OCI-LY7 (cell line): Measurements from ENCODE around the gene AKR7A2. TPM values are rescaled to one million over a fixed set of nuclear protein-coding genes. Genes with fewer than 3 reads are reported as not detected.
A peak's percentile ranks its signal among the peaks of the same experiment; 100 is the strongest.
"Not testable (repeated sequence)": the region's sequence is repeated elsewhere in the genome, so short reads cannot be mapped to it uniquely, and the experiment has no call there.

Experiments used
- BruUV-seq: library from RNA; stranded (reverse); fragments of 400-500 nt; replicated peaks from 2 replicates; lab custom pipeline; 2021; lab: Mats Ljungman, UMichigan
- CTCF ChIA-PET: fragments of 300-600 bp; sonication (Branson Sonifier 250); formaldehyde crosslinking; loops from one replicate; lab custom pipeline; 2022; ENCODE audit warnings: antibody characterized with exemption; ENCODE audit not compliant: unreplicated experiment; lab: Charles Lee
- POLR2A ChIA-PET: fragments of 300-600 bp; sonication (Branson Sonifier 250); formaldehyde crosslinking; loops from one replicate; lab custom pipeline; 2022; ENCODE audit warnings: antibody characterized with exemption; lab: Charles Lee
- DNase-seq: peaks from one replicate; pipeline ENCODE4 v3.0.0-alpha.2; 2015; ENCODE audit warnings: low spot score
- H2AFZ ChIP-seq: fragments of 200-600 bp; sonication (generic), shearing (Covaris generic); 2 replicates; pipeline ENCODE4 v1.6.1; 2014; ENCODE audit warnings: mild to moderate bottlenecking, antibody characterized with exemption, low read length, moderate library complexity
- H3K27ac ChIP-seq: fragments of 200-600 bp; sonication (generic); 2 replicates; pipeline ENCODE4 v1.5.1; 2014; ENCODE audit warnings: mixed run types, low read depth, mild to moderate bottlenecking, moderate library complexity, low read length, inconsistent platforms; ENCODE audit not compliant: poor library complexity, severe bottlenecking
- H3K36me3 ChIP-seq: fragments of 200-600 bp; sonication (generic); 2 replicates; pipeline ENCODE4 v1.6.1; 2014; ENCODE audit warnings: mild to moderate bottlenecking, antibody characterized with exemption, low read length, moderate library complexity, mixed read lengths; ENCODE audit not compliant: insufficient read depth
- H3K4me1 ChIP-seq: fragments of 200-600 bp; sonication (generic); 2 replicates; pipeline ENCODE4 v1.5.1; 2014; ENCODE audit warnings: mild to moderate bottlenecking, low read length; ENCODE audit not compliant: insufficient read depth, poor library complexity, severe bottlenecking
- H3K4me2 ChIP-seq: fragments of 200-600 bp; sonication (generic); 2 replicates; pipeline ENCODE4 v1.6.1; 2014; ENCODE audit warnings: mild to moderate bottlenecking, low read length
- H3K4me3 ChIP-seq: fragments of 200-600 bp; sonication (generic); 2 replicates; pipeline ENCODE4 v1.5.1; 2014; ENCODE audit warnings: mild to moderate bottlenecking, low read depth, low read length; ENCODE audit not compliant: poor library complexity, severe bottlenecking
- H3K79me2 ChIP-seq: fragments of 200-600 bp; sonication (generic); 2 replicates; pipeline ENCODE4 v1.6.1; 2016; ENCODE audit warnings: low read depth, mild to moderate bottlenecking, low read length, moderate library complexity, mixed read lengths; ENCODE audit not compliant: insufficient read depth
- H3K9me2 ChIP-seq: fragments of 200-600 bp; sonication (generic); 2 replicates; pipeline ENCODE4 v1.6.1; 2016; ENCODE audit warnings: mild to moderate bottlenecking, low read length, mixed read lengths; ENCODE audit not compliant: insufficient read depth
- H3K9me3 ChIP-seq: fragments of 200-600 bp; sonication (generic); 2 replicates; pipeline ENCODE4 v1.6.1; 2014; ENCODE audit warnings: mild to moderate bottlenecking, mixed run types, low read length, mixed read lengths
- H4K20me1 ChIP-seq: fragments of 200-600 bp; sonication (generic); 2 replicates; pipeline ENCODE4 v1.6.1; 2014; ENCODE audit warnings: mild to moderate bottlenecking, antibody characterized with exemption, low read length, moderate library complexity, mixed read lengths; ENCODE audit not compliant: insufficient read depth
- CTCF ChIP-seq: fragments of 200-600 bp; sonication (generic); conservative IDR thresholded peaks from 2 replicates; pipeline ENCODE4 v1.5.1; 2014; ENCODE audit warnings: mild to moderate bottlenecking, antibody characterized with exemption, low read length, moderate library complexity, mixed read lengths
- EZH2phosphoT487 ChIP-seq: fragments of 200-600 bp; sonication (generic); IDR thresholded peaks from 2 replicates; pipeline ENCODE4 v1.6.1; 2018; ENCODE audit warnings: low read depth, borderline replicate concordance, mild to moderate bottlenecking, mixed run types, antibody characterized with exemption, low read length, moderate library complexity, mixed read lengths
- intact Hi-C: fragments of 100-400 bp; cut with micrococcal nuclease; formaldehyde crosslinking; loops from one replicate; pipeline ENCODE4 v1.10.0; 2022; ENCODE audit not compliant: unreplicated experiment
- total RNA-seq, 2 experiments: library from RNA; depleted of rRNA in 1 of 2; stranded (reverse); fragments of >200 nt in 1 of 2; shearing (Covaris generic) in 1 of 2; gene quantifications; 2 replicates each; pipeline ENCODE4 v1.2.3, GENCODE V29; 2014 to 2022

The AKR7A2 gene
- total RNA-seq, 2 experiments from 2014 or later, result 54.2 to 75.2 TPM

DNA sequence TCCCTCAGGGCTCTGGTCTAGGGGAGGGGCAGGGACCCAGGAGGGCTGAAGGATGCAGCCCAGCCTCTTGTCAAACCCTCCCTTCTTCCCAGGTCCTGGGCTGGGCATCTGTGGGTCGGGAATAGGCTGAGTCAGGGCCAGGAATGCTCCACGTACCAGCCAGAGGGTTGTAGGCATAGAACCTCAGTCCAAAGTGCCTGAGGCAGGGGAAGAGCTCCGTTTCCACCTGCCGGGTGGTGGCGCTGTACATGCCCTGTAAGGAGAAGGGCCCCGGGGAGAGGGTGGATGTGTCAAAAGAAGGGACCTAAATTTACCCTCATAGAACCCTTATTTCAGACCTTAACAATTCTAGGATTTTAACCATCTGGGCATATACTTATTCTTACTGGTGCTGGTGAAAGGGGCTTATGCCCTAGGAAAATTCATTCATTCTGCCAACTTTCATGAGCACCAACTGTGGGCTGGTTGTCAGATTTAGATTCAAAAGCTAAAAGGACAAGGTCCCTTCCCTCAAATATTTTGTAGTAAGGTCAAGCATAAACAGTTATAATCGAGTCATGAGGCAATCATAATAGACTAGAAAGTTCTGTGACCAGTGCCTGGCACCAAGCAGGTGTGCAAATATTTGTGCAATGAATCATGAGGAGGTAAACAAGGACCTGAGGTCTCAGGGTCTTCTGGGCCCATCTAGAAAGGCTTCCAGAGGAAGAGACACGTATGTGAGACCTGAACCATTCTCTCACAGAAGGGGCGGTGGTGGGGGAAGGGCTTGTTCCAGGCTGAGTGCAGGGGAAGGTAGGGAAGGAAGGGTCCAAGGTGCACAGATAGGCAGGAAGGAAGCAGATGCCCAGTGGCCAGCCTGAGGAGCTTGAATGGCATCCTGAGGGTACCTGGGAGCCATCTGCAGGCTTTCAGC lies 42.3 kb downstream of the AKR7A2 start:
- H3K4me1 ChIP-seq, H3K9me3 ChIP-seq, H4K20me1 ChIP-seq, H3K79me2 ChIP-seq, intact Hi-C loops, CTCF ChIA-PET, H3K4me2 ChIP-seq, DNase-seq, H3K27ac ChIP-seq, BruUV-seq, H2AFZ ChIP-seq, H3K36me3 ChIP-seq, H3K9me2 ChIP-seq, H3K4me3 ChIP-seq: not testable (repeated sequence)
- POLR2A ChIA-PET, result interaction anchor here (0.6 kb wide), 1 partner anchor 12 kb away, joined by 3 read pairs; no protein-coding TSS in a partner anchor
- peak; percentile 64 for TF ChIP-seq CTCF

- Histone ChIP-seq H3K9me3 (no peaks in the 10 kb centered on the region), H3K4me2 (no peak overlapping the region), H3K36me3 (no peaks in the 10 kb centered on the region), H3K79me2 (no peaks in the 10 kb centered on the region), H3K4me1 (no peaks in the 10 kb centered on the region), H4K20me1 (no peaks in the 10 kb centered on the region), H3K4me3 (no peak overlapping the region), H2AFZ (no peak overlapping the region), H3K27ac (no peak overlapping the region), H3K9me2 (no peaks in the 10 kb centered on the region)
- TF ChIP-seq EZH2phosphoT487 (no peak), CTCF (no peak)
- BruUV-seq, result no TSS peak
- POLR2A ChIA-PET, result no interaction called here
- CTCF ChIA-PET, result no interaction called here
- DNase-seq, result no peak
- intact Hi-C loops, result no loop called here
Measured at GRCh38 chr1:19268445-19268844, 43.5 kb downstream of the AKR7A2 start.

- Histone ChIP-seq H2AFZ (no peak overlapping the region), H3K4me2 (no peak overlapping the region), H4K20me1 (no peaks in the 10 kb centered on the region), H3K9me3 (no peaks in the 10 kb centered on the region), H3K4me1 (no peaks in the 10 kb centered on the region), H3K27ac (no peak overlapping the region), H3K9me2 (no peaks in the 10 kb centered on the region), H3K36me3 (peaks cover 40% of the 10 kb centered on the region), H3K4me3 (no peak overlapping the region), H3K79me2 (no peaks in the 10 kb centered on the region)
- POLR2A ChIA-PET, result interaction anchor here (0.6 kb wide), 1 partner anchor 18 kb away, joined by 3 read pairs; no protein-coding TSS in a partner anchor
- CTCF ChIA-PET, result no interaction called here
- TF ChIP-seq CTCF (no peak), EZH2phosphoT487 (no peak)
- no peak for DNase-seq
- BruUV-seq, result no TSS peak
- intact Hi-C loops, result no loop called here
Measured at GRCh38 chr1:19262744-19263143, 49.2 kb downstream of the AKR7A2 start.
